HG03025 (cell line): ENCODE results near the gene ALG1.
"Not testable (repeated sequence)": the region's sequence is repeated elsewhere in the genome, so short reads cannot be mapped to it uniquely, and the experiment has no call there.

Experiments used
- ATAC-seq: cut with Tn5 transposase; IDR thresholded peaks from one replicate; pipeline ENCODE4 v1.9.1; 2021; ENCODE audit warnings: mild to moderate bottlenecking, moderate library complexity; ENCODE audit not compliant: unreplicated experiment, low FRiP score

Gene ALG1

DNA sequence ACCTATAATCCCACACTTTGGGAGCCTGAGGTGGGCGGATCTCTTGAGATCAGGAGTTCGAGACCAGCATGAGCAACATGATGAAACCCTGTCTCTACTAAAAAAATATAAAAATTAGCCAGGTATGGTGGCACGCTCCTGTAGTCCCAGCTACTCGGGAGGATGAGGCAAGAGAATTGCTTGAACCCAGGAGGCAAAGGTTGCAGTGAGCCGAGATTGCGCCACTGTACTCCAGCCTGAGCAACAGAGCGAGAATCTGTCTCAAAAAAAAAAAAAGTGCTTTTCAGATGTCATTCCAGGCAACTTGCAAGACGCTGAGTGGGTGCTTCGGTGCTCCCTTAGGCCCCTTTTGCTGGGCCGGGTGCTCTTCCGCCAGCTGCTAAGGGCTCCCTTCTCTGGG lies 27.1 kb upstream of the ALG1 start:
- not testable (repeated sequence) for ATAC-seq

DNA sequence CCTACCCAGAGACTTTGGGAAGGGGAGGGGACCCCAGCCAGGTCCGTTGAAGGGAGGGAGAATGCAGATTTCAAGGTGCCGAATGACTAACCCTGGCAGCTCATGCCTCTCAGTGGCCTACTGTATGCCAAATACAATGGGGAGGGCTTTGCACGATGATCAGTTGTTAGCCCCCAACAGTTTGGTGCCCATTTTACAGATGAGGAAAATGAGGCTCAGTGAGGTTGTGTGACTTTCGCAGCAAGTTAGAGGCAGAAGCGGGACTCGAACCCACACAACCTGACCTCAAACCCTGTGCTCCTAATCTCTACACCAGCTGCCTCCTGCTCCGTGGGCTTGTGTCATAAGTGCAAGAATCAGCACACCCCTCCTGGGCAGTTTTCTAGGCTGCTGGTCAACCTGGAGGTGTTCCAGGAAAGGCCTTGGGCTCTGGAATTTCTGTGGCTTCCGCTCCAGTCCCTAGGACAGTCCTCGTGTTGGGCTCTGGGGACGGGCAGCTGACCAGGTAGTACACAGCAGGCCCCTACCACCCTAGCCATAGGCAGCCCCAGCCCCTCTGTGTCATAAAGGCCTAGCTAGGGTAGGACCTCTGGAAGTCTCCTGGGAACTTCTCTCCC lies 26.0 kb upstream of the ALG1 start:
- no peak for ATAC-seq

DNA sequence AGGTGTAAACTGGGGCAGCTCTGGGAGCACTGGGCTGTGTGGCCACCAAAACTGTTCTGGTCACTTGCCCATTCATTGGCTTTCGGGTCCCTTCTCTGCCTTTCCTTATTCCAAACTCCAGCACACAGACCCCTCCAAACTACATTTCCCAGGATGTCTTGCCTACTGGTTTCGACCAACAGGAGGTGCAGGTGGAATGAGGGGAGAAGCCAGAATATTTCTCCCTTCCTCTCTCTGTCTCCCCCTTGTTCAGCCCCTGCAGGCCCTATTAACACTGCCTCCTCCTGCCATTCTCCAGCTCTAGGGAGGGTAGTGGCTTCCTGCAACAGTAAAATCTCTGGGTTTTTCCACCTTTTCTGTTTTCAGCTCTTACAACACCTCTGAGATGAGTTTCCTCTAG lies 24.7 kb upstream of the ALG1 start:
- no peak for ATAC-seq

GRCh38 chr16:5054876-5055865 lies 16.5 kb upstream of the ALG1 start:
- no peak for ATAC-seq

DNA sequence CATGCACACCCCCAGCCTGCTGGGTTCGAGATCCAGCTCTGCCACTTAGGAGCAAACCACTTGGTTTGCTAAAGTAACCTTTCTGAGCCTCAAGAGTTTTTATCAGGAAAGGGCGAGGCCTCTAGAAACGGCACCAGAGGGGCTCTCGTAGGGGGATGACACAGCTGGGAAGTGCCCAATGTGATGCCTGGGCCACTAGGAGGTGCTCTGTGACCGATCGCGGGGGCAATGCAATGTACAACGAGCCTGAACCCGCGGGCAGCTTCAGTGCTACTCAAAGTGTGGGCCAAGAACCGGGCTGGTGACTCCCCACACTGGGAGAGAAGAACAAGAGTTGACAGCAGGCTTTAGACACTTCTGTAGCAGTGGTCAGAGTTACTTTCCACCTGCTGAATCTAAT lies 15.3 kb upstream of the ALG1 start:
- no peak for ATAC-seq

GRCh38 chr16:5058476-5058875 lies 13.2 kb upstream of the ALG1 start:
- no peak for ATAC-seq

DNA sequence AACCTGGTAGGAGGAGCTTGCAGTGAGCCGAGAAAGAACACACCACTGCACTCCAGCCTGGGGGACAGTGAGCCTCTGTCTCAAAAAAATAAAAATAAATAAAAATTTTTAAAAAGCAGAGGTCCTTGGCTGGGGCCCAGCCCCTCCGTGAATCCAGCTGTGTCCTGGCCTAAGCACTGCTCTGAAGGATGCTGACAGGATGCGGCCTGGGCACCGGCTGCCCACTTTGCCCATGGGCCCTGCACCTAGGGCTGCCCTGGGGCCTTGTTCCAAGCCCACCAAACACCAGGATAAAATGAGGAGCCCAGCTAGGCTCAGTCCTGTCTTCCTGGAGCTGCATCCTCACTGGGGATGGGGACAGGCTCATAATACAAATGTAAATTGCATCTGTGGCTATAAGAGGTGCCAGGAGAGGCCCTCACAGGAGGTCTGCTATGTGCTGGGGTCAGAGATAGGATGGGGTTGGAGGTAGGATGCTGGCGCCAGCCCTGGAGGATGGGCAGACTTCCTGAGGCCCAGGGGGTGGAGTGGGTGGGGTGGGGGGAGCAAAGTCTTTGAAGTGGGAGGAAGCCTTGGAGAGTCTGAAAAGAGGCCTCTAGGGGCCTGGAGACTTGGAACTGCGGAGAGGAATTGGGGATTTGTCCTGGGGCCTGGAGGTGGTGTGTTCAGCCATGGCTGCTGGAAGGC lies 12.1 kb upstream of the ALG1 start:
- ATAC-seq = no peak

GRCh38 chr16:5060073-5060641 lies 11.5 kb upstream of the ALG1 start:
- no peak for ATAC-seq

GRCh38 chr16:5062051-5062450 lies 9.6 kb upstream of the ALG1 start:
- no peak for ATAC-seq

DNA sequence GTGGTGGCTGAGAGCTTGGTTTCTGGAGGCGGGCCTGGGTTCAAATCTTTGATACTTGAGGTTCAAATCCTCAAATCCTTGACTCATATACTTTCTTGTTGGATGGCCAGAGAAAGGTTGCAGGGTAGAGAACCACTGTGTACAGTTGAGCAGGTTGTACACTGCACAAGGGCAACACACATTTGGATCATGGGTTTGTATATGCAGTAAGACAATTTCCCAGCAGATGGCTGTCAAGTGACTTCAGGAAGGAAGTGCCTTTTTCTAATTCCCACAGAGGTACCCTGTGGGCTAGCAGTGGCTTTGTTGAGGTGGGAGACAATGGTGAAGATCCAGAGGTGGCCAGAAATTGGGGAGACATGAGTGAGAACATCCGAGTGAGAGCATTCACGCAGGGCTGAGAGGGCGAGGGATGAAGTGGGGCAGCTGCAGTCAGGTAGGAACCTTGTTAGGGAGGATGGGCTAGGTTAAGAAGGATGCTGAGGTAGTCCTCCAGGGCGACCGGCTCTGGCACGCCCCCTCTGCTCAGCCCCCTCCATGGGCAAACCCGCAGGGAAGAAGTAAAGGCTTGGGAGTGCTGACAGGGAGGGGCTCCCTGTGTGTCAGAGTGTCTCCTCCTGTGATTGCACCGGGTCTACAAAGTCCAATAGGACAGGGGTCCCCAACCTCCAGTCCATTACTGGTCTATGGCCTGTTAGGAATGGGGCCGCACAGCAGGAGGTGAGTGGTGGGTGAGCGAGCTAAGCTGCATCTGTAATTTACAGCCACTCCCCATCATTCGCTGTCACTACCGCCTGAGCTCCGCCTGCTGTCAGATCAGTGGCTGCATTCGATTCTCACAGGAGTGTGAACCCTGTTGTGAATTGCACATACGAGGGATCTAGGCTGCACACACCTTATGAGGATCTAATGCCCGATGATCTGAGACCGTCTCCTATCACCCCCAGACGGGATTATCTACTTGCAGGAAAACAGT lies 8.6 kb upstream of the ALG1 start:
- ATAC-seq = no peak

GRCh38 chr16:5064915-5065314 lies 6.7 kb upstream of the ALG1 start:
- no peak for ATAC-seq

DNA sequence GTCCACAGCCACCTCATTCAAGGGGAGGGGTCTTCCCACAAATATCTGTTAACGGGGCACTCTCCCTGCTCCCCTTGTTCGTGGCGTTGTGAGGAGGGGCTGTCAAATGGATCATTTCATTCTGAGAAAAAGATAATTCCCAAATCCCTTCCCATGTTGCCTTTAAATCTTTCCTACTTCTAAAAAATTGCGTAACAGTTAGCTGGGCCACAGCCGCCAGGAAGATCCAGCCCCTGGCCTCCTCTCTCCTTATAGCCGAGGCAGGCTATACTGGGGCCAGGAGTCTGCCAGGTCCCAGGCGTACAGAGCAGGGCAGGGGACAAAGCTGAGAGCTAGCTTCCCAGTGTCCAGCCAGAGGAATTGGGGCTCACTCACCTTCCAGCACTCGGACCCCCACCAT lies 6.3 kb upstream of the ALG1 start:
- no peak for ATAC-seq

DNA sequence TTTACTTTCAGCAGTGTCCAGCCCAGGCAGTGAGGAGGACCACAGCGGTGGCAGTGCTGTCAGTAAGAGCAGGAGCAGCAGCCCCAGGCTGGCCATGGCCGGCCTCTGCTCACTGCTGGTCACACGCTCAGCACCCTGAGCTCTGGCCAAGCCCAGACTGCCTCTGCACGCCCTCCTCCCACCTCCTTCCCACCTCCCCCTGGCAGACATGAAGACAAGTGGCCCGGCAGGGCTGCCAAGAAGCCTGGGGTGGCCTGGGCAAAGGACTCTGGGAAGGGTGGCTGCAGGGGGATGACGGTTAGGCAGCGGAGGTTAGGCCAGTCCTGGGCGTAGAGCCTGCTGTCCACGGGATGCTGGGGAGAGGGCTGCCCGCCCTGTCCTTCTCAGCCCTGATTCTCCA lies 5.8 kb upstream of the ALG1 start, which contains the start of gene C16orf89:
Gene C16orf89, minus strand, starts transcription at position 144 of the 400 bp plus-strand sequence. Its CDS starts 48 bp downstream, at position 96.
- ATAC-seq = no peak

- ATAC-seq = no peak
These were observed 5.1 kb upstream of the ALG1 start for GRCh38 chr16:5066511-5066910.

DNA sequence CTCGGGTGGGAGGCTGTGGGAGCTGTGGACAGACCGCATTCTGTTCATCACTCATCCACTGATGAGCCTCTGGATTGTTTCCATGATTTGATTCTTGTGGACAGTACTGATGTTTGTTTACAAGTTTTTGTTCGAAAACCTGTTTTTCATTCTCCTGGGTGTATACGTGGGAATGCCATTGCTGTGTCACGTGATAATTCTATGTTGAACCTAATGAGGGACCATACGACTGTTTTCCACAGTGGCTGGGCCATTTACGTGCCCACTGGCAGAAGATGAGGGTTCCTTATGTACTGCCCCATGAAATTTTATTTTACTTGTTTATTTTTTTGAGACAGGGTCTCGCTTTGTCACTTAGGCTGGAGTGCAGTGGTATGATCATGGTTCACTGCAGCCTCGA lies 2.6 kb upstream of the ALG1 start:
- ATAC-seq = no peak

DNA sequence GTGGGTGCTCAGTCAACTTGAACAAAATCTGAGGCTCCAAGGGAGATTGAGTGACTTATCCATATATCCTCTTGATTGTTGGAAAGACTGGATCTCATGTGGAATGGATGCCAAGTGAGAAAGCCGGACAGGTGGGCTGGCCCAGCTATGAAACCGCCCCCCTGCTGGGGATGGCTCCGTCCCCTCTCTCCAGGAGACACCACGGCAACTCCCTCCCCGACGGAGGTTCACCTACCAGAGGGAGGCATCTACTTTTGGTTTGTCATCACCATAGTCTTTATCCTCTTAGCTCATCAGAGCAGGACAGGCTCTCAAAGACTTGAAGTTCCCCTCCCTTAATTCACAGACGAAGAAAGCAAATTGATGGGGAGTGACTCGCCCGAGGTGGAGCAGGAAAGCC lies 1.8 kb upstream of the ALG1 start:
- ATAC-seq = no peak

DNA sequence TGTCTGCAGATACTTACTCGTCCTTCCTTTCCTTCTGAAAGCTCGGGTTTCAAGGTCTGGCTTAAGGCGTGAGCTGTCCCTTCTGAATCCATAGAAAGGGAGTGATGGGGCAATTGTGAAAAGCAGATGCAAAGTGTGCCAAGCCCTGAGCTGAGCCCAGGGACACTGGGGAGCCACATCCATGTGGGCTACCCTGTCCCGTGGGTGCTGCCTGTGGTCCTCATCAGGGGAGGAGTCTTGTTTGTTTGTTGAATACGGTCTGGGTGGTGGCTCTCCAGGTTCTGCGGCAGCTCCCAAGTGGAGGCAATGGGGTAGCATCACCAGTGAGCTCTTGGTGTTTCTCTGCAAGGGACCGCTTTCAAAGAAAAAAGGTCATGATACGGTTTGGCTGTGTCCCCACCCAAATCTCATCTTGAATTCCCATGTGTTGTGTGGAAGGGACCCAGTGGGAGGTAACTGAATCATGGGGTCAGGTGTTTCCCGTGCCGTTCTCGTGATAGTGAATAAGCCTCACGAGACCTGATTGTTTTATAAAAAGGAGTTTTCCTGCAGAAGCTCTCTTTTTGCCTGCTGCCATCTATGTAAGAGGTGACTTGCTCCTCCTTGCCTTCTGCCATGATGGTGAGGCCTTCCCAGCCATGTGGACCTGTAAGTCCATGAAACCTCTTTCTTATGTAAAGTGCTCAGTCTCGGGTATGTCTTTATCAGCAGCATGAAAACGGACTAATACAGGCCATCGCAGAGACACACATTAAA lies 1.0 kb upstream of the ALG1 start:
- ATAC-seq = no peak

GRCh38 chr16:5071341-5071680 lies 332 bp upstream of the ALG1 start:
- ATAC-seq = no peak
